GM18870 (cell line): ENCODE results near the gene SMOC1.

ENCODE experiments used
- ATAC-seq: cut with Tn5 transposase; IDR thresholded peaks from one replicate; pipeline ENCODE4 v1.9.1; 2021; ENCODE audit warnings: moderate library complexity; ENCODE audit not compliant: unreplicated experiment

SMOC1 gene

GRCh38 chr14:69980457-69981425 is 101.5 kb downstream of the SMOC1 start:
- no peak for ATAC-seq

- no peak for ATAC-seq
Observed at GRCh38 chr14:69982220-69982839, 103.1 kb downstream of the SMOC1 start.

GRCh38 chr14:69982886-69983285 is 103.7 kb downstream of the SMOC1 start:
- no peak for ATAC-seq

- ATAC-seq: no peak
Observed at GRCh38 chr14:69983317-69983716, 104.1 kb downstream of the SMOC1 start.

- no peak for ATAC-seq
Observed at GRCh38 chr14:69985463-69985862, 106.2 kb downstream of the SMOC1 start.

GRCh38 chr14:69986336-69986735 is 107.1 kb downstream of the SMOC1 start:
- no peak for ATAC-seq

- ATAC-seq: no peak
Observed at GRCh38 chr14:69987406-69988121, 108.3 kb downstream of the SMOC1 start.

GRCh38 chr14:69988979-69989378 is 109.8 kb downstream of the SMOC1 start:
- no peak for ATAC-seq

- no peak for ATAC-seq
Observed at GRCh38 chr14:69989622-69990021, 110.4 kb downstream of the SMOC1 start.

- no peak for ATAC-seq
Observed at GRCh38 chr14:69990323-69990722, 111.1 kb downstream of the SMOC1 start.

GRCh38 chr14:69991422-69991821 is 112.2 kb downstream of the SMOC1 start:
- ATAC-seq: no peak

- no peak for ATAC-seq
Observed at GRCh38 chr14:69992564-69992963, 113.3 kb downstream of the SMOC1 start.

GRCh38 chr14:69993326-69993725 is 114.1 kb downstream of the SMOC1 start:
- no peak for ATAC-seq

- ATAC-seq: no peak
Observed at GRCh38 chr14:69994002-69994401, 114.8 kb downstream of the SMOC1 start.

GRCh38 chr14:69996216-69996615 is 117.0 kb downstream of the SMOC1 start:
- ATAC-seq: no peak

- no peak for ATAC-seq
Observed at GRCh38 chr14:69997849-69998248, 118.6 kb downstream of the SMOC1 start.

GRCh38 chr14:69999261-69999674 is 120.1 kb downstream of the SMOC1 start:
- ATAC-seq: no peak

- ATAC-seq: no peak
Observed at GRCh38 chr14:70000601-70001000, 121.4 kb downstream of the SMOC1 start.

GRCh38 chr14:70002589-70003346 is 123.6 kb downstream of the SMOC1 start:
- no peak for ATAC-seq

GRCh38 chr14:70004791-70005190 is 125.6 kb downstream of the SMOC1 start:
- no peak for ATAC-seq

- no peak for ATAC-seq
Observed at GRCh38 chr14:70005281-70005805, 126.1 kb downstream of the SMOC1 start.
